GM18517 (cell line): ENCODE measurements around the gene CASP8.

Experiments
- ATAC-seq: cut with Tn5 transposase; IDR thresholded peaks from one replicate; pipeline ENCODE4 v1.9.1; 2021; ENCODE audit warnings: mild to moderate bottlenecking, moderate library complexity; ENCODE audit not compliant: unreplicated experiment

The CASP8 gene

GRCh38 chr2:201242571-201243277 lies 17.6 kb upstream of the CASP8 start:
- no peak for ATAC-seq

DNA sequence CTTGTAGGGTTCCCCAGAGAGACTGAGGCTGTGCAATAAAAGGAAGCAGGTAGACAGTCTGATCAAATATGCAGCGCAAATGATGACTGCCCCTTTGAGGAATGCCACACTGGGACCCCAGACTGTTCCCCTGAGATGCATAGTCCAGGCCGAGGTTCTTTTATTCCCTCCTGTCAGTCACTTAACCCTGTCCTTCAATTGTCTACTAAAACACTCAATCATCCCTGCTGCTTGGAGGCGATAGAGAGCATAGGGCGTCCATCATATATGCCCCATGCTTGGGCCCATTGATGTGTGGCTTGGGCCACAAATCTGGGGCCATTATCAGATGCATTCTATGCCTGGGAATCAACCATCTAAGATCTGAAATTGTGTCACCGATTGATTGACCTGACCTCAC lies 15.5 kb upstream of the CASP8 start:
- ATAC-seq, result no peak

- no peak for ATAC-seq
Observed at GRCh38 chr2:201246280-201246679, 14.1 kb upstream of the CASP8 start.

- no peak for ATAC-seq
Observed at GRCh38 chr2:201248288-201248844, 12.0 kb upstream of the CASP8 start.

DNA sequence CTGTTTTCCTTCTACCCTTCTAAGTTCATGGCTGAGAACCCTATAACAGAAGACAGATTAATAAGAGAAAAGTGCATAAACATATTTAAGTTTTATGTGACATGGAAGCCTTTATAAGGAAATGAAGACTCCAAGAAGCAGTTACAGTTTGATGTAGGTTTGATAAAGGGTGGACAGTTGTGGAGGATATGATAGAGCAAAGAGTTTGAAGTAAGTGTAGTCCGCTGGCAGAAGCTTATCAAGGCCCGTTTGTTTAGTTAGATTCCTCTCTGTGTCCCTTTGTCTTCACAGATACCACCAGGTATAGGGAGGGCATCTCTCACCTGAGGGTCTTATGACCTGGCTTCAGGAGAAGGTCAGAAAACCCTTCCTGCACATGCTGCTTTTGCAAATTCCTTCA lies 10.4 kb upstream of the CASP8 start:
- no peak for ATAC-seq

GRCh38 chr2:201250741-201251140 lies 9.6 kb upstream of the CASP8 start:
- no peak for ATAC-seq

- no peak for ATAC-seq
Observed at GRCh38 chr2:201254081-201254730, 6.1 kb upstream of the CASP8 start.

- ATAC-seq, result no peak
Observed at GRCh38 chr2:201255408-201256033, 4.8 kb upstream of the CASP8 start.

GRCh38 chr2:201256082-201256481 lies 4.3 kb upstream of the CASP8 start:
- no peak for ATAC-seq

- peak; percentile 45 for ATAC-seq
Observed at GRCh38 chr2:201257381-201257955, 2.9 kb upstream of the CASP8 start.

- ATAC-seq, result peak; percentile 75
Observed at GRCh38 chr2:201257956-201258665, 2.2 kb upstream of the CASP8 start.

DNA sequence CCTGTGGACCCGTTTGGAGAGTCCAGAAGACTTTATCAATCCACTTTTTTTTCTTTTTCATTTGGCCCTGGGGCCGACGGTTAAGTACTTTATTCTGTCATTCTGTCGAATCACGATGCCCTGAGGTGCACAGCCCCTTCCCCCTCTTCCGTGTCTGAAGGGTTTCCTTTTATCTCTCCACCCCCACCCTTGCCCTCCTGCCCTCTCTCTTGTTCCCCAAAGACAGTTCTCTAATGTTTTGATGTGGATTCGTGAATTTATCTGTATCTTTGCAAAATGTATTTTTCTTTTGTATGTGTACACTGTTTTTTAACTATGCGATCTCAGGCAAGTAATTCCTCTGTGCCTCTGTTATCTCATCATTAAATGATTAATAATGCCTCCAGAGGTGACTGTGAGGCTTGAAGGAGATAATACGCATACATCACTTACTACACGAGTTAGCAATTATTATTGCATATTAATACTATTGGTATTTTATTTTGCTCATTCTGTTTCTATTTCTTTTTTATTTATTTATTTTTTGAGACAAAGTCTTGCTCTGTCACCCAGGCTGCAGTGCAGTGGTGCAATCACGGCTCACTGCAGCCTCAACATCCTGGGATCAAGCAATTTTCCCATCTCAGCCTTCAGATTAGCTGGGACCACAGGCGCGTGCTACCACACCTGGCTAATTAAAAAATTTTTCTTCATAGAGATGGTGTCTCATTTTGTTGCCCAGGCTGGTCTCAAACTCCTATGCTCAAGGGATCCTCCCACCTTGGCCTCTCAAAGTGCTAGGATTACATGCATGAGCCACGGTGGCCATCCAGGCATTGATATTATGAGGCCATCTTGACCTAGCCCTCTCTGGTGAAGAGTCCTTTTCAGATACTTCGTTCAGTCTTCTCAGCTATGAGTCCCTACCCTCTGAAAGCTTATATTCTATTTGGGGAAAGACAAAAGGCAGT lies 1.4 kb upstream of the CASP8 start:
- no peak for ATAC-seq

DNA sequence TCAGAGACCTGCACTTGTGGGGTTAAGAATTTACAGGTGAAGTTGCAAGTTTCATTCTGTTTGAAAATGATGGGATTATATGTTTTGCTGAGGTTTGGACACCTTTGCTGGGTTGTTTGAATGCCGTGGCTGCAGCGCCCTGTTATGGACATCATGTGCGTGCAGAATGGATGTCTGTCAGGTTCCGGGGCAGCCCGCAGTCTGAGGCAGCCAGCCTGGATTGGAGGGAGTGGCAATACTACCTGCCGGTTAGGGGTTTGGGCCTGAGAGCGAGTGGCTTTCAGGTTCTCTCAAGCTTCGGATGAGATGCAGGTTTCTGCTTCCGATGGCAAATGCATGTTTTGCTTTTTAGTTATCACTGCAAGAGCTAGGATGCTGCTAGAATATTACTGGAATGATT lies 1.1 kb downstream of the CASP8 start:
- ATAC-seq, result no peak

DNA sequence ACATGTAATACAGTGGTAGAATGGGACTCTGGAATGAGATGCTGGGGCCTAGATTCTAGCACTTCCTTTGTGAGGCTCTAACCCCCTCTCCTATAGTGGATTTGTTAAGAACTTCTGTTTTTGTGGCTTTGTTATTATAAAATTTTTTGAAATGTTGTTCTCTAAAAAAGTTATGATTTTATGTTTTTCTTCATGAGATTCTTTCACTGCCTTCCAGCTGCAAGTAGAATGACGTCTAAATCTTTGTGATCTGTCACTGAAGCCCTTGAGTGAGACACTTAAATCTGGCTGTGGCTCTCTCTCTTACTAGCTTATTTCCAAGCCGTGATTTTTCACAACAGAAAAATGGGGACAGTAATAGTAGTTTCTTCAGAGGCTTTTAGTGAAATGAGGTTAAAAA lies 1.6 kb downstream of the CASP8 start:
- no peak for ATAC-seq

- no peak for ATAC-seq
Observed at GRCh38 chr2:201262718-201263117, 2.4 kb downstream of the CASP8 start.

DNA sequence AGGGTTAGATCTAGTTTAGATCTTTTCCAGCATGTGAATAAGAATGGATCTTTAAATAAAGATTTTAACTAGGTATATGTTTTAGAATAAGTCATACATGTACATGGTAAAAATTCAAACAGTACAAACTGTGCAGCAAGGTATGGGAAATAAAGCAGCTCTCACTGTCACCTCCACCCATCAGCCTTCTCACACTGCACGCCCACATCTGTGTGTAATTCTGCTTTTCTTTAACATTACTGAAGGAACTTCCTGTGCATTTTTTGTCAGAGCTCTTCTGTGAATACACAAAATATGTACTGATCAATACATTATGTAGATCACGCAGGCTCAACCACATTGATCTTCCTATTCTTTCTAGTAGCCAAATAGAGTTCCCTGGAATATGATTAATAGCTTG lies 3.4 kb downstream of the CASP8 start:
- no peak for ATAC-seq

GRCh38 chr2:201264472-201265173 lies 4.3 kb downstream of the CASP8 start:
- ATAC-seq, result no peak

- ATAC-seq, result no peak
Observed at GRCh38 chr2:201266629-201267028, 6.3 kb downstream of the CASP8 start.
